ENCODE measurements around the gene ADARB2.

The ADARB2 gene

GRCh38 chr10:1274111-1274661, 463.1 kb downstream of the ADARB2 start:
- no peak overlapping the region for H3K27ac Mint-ChIP-seq
- ATAC-seq (replicated peaks) (no peak), DNase-seq (no peak)
- H3K27me3 Mint-ChIP-seq, result peaks cover 0 to 17% of the 10 kb centered on the region in 2 donors
- no peak overlapping the region for H3K4me3 Mint-ChIP-seq
- peaks cover 0 to 1% of the 10 kb centered on the region in 2 donors for H3K4me1 Mint-ChIP-seq
- H3K9me3 Mint-ChIP-seq, result no peaks in the 10 kb centered on the region
- no peaks in the 10 kb centered on the region for H3K36me3 Mint-ChIP-seq

- Mint-ChIP-seq H3K36me3 (no peaks in the 10 kb centered on the region), H3K4me1 (peaks cover 0 to 1% of the 10 kb centered on the region in 2 donors), H3K27me3 (peaks cover 0 to 17% of the 10 kb centered on the region in 2 donors), H3K27ac (no peak overlapping the region), H3K9me3 (no peaks in the 10 kb centered on the region), H3K4me3 (no peak overlapping the region)
- DNase-seq, result no peak
- ATAC-seq (replicated peaks), result no peak
Observed at GRCh38 chr10:1273372-1274105, 463.8 kb downstream of the ADARB2 start.

GRCh38 chr10:1272777-1273161, 464.6 kb downstream of the ADARB2 start:
- no peak overlapping the region for H3K4me3 Mint-ChIP-seq
- DNase-seq, result no peak
- H3K36me3 Mint-ChIP-seq, result no peaks in the 10 kb centered on the region
- peaks cover 0 to 15% of the 10 kb centered on the region in 2 donors for H3K27me3 Mint-ChIP-seq
- H3K4me1 Mint-ChIP-seq, result peaks cover 0 to 1% of the 10 kb centered on the region in 2 donors
- no peak overlapping the region for H3K27ac Mint-ChIP-seq
- H3K9me3 Mint-ChIP-seq, result no peaks in the 10 kb centered on the region
- no peak for ATAC-seq (replicated peaks)

GRCh38 chr10:1272079-1272776, 465.1 kb downstream of the ADARB2 start:
- no peak overlapping the region for H3K27ac Mint-ChIP-seq
- H3K4me1 Mint-ChIP-seq, result peaks cover 0 to 1% of the 10 kb centered on the region in 2 donors
- H3K36me3 Mint-ChIP-seq, result no peaks in the 10 kb centered on the region
- DNase-seq (no peak), ATAC-seq (replicated peaks) (no peak)
- H3K27me3 Mint-ChIP-seq, result peaks cover 0 to 13% of the 10 kb centered on the region in 2 donors
- no peak overlapping the region for H3K4me3 Mint-ChIP-seq
- no peaks in the 10 kb centered on the region for H3K9me3 Mint-ChIP-seq

GRCh38 chr10:1270906-1271305, 466.4 kb downstream of the ADARB2 start:
- DNase-seq (no peak), ATAC-seq (replicated peaks) (no peak)
- peaks cover 0 to 13% of the 10 kb centered on the region in 2 donors for H3K27me3 Mint-ChIP-seq
- no peaks in the 10 kb centered on the region for H3K9me3 Mint-ChIP-seq
- no peaks in the 10 kb centered on the region for H3K36me3 Mint-ChIP-seq
- no peak overlapping the region for H3K27ac Mint-ChIP-seq
- H3K4me3 Mint-ChIP-seq, result no peak overlapping the region
- H3K4me1 Mint-ChIP-seq, result peaks cover 0 to 1% of the 10 kb centered on the region in 2 donors

GRCh38 chr10:1270490-1270889, 466.8 kb downstream of the ADARB2 start:
- ATAC-seq (replicated peaks), result no peak
- H3K36me3 Mint-ChIP-seq, result no peaks in the 10 kb centered on the region
- H3K9me3 Mint-ChIP-seq, result no peaks in the 10 kb centered on the region
- H3K4me3 Mint-ChIP-seq, result no peak overlapping the region
- no peak overlapping the region for H3K27ac Mint-ChIP-seq
- peaks cover 0 to 1% of the 10 kb centered on the region in 2 donors for H3K4me1 Mint-ChIP-seq
- H3K27me3 Mint-ChIP-seq, result peaks cover 0 to 13% of the 10 kb centered on the region in 2 donors
- DNase-seq, result no peak

GRCh38 chr10:1268831-1269230, 468.5 kb downstream of the ADARB2 start:
- ATAC-seq (replicated peaks) (no peak), DNase-seq (no peak)
- peaks cover 0 to 1% of the 10 kb centered on the region in 2 donors for H3K4me1 Mint-ChIP-seq
- no peak overlapping the region for H3K27ac Mint-ChIP-seq
- no peaks in the 10 kb centered on the region for H3K9me3 Mint-ChIP-seq
- peaks cover 0 to 17% of the 10 kb centered on the region in 2 donors for H3K27me3 Mint-ChIP-seq
- H3K36me3 Mint-ChIP-seq, result no peaks in the 10 kb centered on the region
- H3K4me3 Mint-ChIP-seq, result no peak overlapping the region

GRCh38 chr10:1267568-1267967, 469.8 kb downstream of the ADARB2 start:
- no peaks in the 10 kb centered on the region for H3K36me3 Mint-ChIP-seq
- DNase-seq (no peak), ATAC-seq (replicated peaks) (no peak)
- peaks cover 0 to 1% of the 10 kb centered on the region in 2 donors for H3K4me1 Mint-ChIP-seq
- no peak overlapping the region for H3K4me3 Mint-ChIP-seq
- no peak overlapping the region for H3K27ac Mint-ChIP-seq
- peaks cover 0 to 11% of the 10 kb centered on the region in 2 donors for H3K27me3 Mint-ChIP-seq
- no peaks in the 10 kb centered on the region for H3K9me3 Mint-ChIP-seq

- peaks cover 0 to 2% of the 10 kb centered on the region in 2 donors for H3K9me3 Mint-ChIP-seq
Observed at GRCh38 chr10:1267148-1267547, 470.2 kb downstream of the ADARB2 start.

GRCh38 chr10:1266033-1266802, 471.1 kb downstream of the ADARB2 start:
- no peak for DNase-seq
- H3K9me3 Mint-ChIP-seq, result peaks cover 0 to 2% of the 10 kb centered on the region in 2 donors
- peaks cover 0 to 1% of the 10 kb centered on the region in 2 donors for H3K4me1 Mint-ChIP-seq
- H3K36me3 Mint-ChIP-seq, result no peaks in the 10 kb centered on the region
- H3K4me3 Mint-ChIP-seq, result no peak overlapping the region
- H3K27ac Mint-ChIP-seq, result no peak overlapping the region
- H3K27me3 Mint-ChIP-seq, result peaks cover 0 to 7% of the 10 kb centered on the region in 2 donors
- ATAC-seq (replicated peaks), result no peak

More at GRCh38 chr10:1267148-1267547, 470.2 kb downstream of the ADARB2 start:
- ATAC-seq (replicated peaks) (no peak), DNase-seq (no peak)
- Mint-ChIP-seq H3K27me3 (peaks cover 0 to 11% of the 10 kb centered on the region in 2 donors), H3K36me3 (no peaks in the 10 kb centered on the region), H3K27ac (no peak overlapping the region), H3K4me1 (peaks cover 0 to 1% of the 10 kb centered on the region in 2 donors), H3K4me3 (no peak overlapping the region)

- Mint-ChIP-seq H3K27ac (no peak overlapping the region), H3K4me1 (no peaks in the 10 kb centered on the region), H3K36me3 (no peaks in the 10 kb centered on the region), H3K4me3 (no peak overlapping the region), H3K27me3 (peaks cover 4 to 6% of the 10 kb centered on the region in 2 donors), H3K9me3 (peaks cover 0 to 2% of the 10 kb centered on the region in 2 donors)
- ATAC-seq (replicated peaks), result no peak
- no peak for DNase-seq
Observed at GRCh38 chr10:1264001-1264400, 473.3 kb downstream of the ADARB2 start.

- Mint-ChIP-seq H3K27me3 (peaks cover 57 to 62% of the 10 kb centered on the region in 2 donors), H3K4me3 (no peak overlapping the region), H3K27ac (no peak overlapping the region), H3K9me3 (peaks cover 6 to 9% of the 10 kb centered on the region in 2 donors), H3K4me1 (peaks cover 9 to 12% of the 10 kb centered on the region in 2 donors), H3K36me3 (peaks cover 0 to 5% of the 10 kb centered on the region in 2 donors)
- no peak for ATAC-seq (replicated peaks)
- no peak for DNase-seq
Observed at GRCh38 chr10:1257274-1257673, 480.1 kb downstream of the ADARB2 start.

GRCh38 chr10:1256432-1256725, 480.9 kb downstream of the ADARB2 start:
- no peak for DNase-seq
- no peak overlapping the region for H3K4me3 Mint-ChIP-seq
- no peak for ATAC-seq (replicated peaks)
- peaks cover 9 to 12% of the 10 kb centered on the region in 2 donors for H3K4me1 Mint-ChIP-seq
- H3K9me3 Mint-ChIP-seq, result peaks cover 5 to 9% of the 10 kb centered on the region in 2 donors
- H3K27me3 Mint-ChIP-seq, result peaks cover 61 to 68% of the 10 kb centered on the region in 2 donors
- H3K36me3 Mint-ChIP-seq, result peaks cover 0 to 5% of the 10 kb centered on the region in 2 donors
- H3K27ac Mint-ChIP-seq, result no peak overlapping the region
